Femur (tissue), 1 donor: ENCODE measurements around the gene PAEP.
"Not testable (repeated sequence)": the region's sequence is repeated elsewhere in the genome, so short reads cannot be mapped to it uniquely, and the experiment has no call there.

ENCODE experiments used
- DNase-seq: peaks from one replicate; pipeline ENCODE4 v3.0.0-alpha.2; 2017

PAEP gene

DNA sequence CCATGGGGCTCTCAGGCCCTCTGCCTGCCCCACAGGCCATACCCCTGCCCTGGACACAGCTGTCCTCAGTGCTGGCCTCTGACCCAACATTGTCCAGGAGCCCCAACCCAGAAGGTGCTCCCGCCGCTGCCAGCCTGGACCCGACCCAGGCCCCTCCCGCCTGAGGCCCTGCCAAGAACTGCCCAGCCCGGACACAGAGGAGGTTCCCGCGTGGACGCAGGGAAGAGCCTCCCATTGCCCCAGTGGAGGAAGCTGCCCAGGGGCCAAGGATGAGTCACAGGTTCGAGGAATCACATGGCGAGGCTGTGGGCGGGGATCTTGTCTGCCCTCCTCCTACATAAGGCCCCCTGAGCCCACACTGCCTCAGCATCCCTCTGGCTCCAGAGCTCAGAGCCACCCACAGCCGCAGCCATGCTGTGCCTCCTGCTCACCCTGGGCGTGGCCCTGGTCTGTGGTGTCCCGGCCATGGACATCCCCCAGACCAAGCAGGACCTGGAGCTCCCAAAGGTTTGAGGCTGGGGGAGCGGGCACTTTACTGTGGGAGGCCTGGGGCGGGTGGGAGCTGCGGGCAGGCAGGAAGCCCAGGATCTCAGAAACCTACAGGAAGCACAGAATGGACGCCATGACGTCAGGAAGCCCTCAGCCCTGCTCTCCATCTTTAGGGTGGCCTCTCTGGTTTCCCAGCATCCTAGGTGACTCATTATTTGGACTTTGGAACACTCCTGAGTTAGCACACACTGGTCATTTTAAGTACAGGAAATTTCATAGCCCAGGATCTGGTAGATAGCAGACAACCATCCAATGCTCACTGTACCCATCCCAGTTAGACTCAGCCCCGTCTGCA, at the start of gene PAEP:
TSS of gene PAEP (plus strand) at position 366 of the 844 bp plus-strand sequence.
- DNase-seq, result no peak

DNA sequence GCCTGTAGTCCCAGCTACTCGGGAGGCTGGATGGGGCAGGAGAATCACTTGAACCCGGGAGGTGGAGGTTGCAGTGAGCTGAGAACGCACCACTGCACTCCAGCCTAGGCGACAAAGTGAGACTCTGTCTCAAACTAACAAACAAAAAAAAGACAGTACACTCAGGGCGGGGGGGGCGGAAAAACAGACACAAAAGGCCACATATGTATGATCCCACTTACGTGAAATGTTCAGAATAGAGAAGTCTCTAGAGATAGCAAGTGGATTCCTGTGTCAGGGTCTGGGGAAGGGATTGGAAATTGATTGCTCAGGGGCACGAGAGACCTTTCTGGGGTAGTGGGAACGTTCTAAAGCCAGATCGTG, 49.3 kb upstream of the PAEP start:
- no peak for DNase-seq

DNA sequence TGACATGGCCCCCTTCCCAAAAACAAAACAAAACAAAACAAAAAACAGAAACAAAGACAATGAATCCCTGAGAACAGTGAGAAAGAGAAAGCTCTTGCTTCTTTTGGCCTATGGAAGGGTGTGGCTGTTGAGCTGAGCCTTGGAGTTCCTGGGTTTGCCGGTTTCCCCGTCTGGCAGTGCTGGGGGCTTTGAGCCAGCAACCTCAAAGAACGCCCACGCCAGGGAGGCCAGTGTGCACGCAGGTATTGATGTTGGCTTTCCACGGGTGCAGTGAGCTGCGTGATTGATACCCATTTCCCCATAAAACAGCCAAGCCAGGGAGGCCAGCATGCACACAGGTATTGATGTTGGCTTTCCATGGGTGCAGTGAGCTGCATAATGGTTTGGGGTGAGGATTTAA, 48.7 kb upstream of the PAEP start:
- DNase-seq, result no peak

DNA sequence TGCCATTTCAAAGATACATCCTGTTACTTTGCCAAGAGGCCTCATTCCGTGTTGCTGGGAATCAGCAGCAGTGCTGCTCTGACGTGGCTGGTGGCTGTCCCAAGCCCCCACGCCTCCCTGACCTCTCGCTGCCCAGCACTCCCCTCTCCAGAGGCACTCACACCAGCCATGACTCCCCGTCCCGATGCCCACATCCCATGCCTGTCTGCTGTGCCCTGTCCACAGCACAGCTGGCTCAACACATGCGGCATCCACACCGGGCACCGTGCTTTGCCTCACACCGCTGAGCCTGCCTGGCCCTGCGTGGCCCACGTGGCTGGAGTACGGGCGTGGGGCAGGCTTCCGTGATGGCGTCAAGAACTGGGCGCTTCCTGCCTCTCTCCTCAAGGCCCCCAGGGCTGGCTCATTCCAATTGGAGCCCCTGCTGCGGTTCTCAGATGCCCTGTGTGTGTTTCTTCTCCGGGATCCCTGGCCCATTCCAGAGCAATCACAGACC, 48.2 kb upstream of the PAEP start:
- no peak for DNase-seq

DNA sequence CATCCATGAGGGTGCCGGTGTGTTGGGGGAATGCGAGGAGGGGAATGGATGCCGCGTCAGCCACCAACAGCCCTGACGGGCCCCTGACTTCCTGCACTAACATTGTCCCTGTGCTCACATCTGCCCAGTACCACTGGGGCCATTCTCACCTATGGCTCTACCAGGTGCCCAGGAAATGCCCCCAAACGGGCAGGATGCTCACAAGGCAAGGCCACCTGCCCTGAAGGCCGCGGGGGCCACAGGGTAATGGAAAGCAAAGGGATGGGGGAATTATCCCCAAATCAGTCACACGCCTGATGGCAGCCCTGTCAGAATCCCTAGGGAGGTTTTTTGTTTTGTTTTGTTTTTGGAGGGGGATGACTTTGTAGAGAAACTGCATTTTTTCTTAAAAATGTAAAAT, 47.6 kb upstream of the PAEP start:
- DNase-seq, result not testable (repeated sequence)

DNA sequence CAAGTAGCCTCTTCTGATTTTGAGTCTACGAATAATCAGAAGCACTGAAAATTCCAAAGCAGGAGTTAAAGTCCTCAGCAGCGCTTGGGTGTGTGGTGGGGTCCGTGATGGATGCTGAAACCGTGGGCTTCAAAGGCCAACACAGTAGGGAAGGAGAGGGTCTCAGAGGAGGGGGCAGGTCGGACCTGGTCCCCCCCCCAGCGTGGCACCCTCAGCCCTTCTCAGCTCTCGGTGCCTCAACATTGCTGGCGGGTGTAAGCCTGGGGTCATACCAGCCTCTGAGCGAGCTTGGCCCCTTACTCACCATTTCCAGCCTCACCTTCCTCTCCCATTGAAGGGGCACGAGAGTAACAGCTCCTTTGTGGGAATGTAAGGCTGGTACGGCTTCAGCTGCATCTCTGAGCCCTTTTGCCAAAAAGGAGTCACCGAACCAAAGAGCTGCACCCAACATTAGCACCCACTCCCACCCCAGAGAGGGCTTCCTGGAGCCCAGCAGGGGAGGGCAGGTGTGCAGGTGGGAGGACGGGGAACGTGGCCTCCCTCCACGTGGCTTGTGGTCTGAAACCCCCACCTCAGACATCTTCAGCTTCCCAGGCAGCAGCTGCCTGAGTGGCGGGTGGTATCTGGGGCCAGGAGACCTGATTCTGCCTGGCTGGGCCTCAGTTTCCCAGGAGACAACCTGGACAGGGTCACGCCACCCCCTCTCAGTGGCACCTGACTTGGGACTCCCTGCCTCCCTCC, 47.0 kb upstream of the PAEP start:
- no peak for DNase-seq

DNA sequence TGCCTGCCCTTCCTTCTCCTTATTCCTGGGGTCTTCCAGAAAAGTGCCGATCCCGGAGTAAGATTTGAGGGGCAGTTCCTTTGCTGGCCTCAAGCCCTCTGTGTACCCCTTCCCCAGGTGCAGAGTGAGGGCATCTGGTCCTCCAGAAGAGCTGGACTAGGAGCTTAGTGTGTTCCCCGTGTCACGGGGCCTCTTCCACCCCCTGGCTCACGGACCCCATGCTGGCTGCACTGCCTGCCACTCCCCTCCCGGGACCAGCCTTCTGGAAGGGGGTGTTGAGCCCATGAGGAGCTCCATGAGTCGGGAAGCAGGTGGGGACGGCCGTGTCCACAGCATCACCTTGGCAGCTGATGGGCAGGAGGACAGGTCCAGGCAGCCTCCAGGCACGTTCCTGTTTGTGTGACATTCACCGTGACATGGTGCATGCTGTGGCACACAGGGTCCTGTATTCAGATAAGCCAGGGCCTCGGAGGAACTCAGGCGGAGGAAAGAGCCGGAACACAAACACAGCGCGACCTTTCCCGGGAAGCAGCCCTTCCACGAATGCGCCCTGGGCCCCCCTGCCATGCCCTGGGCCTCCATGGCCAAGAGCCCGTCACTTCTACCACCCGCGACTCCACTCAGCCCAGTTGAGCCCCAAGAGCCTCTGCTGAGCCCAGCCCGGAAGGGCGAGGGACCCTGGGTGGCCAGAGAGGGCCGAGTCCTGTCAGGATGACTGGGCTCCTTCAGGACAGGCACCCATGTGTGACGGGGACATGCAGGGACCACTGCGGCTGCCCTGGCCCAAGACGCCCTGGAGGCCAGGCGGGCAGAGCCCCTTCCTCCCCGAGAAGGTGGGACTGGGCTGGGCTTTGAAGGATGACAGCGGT, 46.2 kb upstream of the PAEP start:
- DNase-seq, result no peak

DNA sequence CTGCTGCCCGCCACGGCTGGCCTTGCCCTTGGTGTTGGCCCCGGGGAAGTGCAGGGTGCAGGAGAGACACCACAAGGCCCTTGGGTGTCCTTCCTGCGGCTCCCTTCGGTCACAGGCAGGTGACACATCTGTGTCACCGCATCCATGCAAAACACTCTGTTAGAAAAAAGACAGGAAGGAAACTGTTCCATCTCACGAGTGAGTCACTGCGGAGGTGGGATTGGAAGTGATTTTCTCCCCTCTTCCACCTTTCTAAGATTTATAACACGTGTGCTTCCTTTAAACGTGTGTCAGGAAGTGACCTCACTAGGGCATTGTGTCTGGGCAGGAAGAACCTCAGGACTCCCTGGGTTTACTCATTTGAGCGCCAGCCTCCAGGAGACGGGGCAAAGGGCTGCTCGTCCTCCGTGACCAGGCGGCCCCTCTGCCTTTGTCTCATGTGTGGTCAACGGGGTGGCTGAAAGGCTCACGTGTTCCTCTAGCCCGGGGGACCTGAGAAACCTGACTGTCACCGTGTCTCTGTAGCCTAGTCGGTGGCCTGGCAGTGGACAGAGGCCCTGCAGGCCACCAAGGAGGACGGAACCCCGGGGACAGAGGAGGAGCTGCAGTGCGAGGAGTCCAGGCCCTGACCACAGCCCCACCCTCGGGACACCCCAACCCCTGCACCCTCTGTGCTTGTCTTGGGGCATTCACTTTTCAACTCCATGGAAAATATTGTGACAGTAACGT, 45.3 kb upstream of the PAEP start:
- DNase-seq, result no peak

DNA sequence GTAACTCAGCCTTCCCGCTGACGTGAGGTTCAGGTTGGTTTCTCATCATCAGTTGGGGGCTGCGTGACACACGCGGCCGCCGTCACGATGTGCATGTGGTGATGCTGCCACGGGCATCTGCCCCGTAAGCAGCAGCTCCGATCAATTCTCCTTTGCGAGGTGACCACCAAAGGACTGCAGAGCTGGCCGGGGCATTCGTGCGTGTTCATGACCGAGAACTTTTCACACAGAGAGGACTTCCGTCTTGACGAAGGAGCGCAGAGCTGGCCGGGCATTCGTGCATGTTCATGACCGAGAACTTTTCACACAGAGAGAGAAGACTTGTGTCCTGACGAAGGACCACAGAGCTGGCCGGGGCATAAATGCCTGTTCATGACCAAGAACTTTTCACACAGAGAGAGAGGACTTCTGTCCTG, 44.1 kb upstream of the PAEP start:
- DNase-seq, result no peak

DNA sequence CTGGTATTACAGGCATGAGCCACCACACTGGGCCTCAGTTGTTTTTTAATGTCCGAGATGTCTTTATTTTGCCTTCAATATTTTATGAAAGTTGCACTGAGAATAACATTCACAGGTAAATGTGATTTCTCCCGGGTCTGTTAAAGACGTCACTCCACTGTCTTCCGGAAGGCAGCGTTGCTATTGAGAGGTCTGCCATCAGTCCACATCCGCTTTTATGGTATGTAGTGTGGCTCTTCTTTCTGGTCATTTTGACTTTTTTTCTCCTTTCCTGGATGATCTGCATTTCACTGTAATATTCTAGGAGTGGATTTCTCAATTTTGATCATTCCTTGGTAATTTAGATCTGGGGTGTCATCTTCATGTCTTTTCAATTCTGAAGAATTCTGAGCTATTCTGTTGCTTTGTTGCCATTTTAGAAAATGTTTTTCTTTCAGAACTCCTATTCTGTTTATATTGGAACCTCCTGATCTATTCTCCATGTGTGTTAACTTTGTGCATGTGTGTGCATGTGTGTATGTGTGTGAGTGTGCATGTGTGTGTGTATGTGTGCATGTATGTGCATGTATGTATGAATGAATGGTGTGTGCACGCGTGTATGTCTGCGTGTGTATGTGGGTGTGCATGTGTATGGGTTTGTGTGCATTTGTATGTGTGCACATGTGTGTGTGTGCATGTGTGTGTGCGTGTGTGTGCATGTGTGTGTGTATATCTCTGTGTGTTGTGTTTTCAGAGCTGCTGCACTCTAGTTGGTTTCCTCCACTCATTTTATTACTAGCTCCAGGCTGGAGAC, 42.2 kb upstream of the PAEP start:
- DNase-seq, result no peak

DNA sequence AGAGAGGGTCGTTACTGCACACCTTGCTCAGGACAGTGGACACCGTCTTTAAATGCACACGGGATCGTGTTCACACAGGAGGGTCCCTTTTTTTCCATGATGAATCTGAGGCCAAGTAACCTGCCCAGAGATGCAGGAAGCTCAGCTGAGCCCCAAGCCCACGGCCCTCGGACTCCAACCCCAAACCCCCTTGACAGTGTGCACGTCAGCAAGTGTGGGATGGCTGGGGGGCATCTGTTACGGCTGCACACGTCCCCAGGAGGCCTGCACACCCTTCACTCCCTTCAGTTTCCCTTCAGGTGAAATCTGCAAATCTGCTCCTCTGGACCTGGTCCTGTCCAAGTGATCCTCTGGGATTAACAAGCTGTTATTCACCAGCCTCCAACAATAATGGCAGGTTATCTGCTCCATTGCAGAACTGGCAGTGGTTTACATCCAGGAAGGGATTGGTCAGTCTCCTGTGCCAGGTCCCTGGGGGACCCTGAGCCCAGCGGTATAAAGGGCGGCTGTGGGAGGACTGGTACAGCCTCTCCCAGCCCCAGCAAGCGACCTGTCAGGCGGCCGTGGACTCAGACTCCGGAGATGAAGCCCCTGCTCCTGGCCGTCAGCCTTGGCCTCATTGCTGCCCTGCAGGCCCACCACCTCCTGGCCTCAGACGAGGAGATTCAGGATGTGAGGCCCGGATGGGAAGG, 40.5 kb upstream of the PAEP start, which contains the start of gene LCN1:
TSS of gene LCN1 (plus strand) at position 525 of the 692 bp plus-strand sequence. CDS start at position 583, 58 bp downstream.
- peak; percentile 11 for DNase-seq

DNA sequence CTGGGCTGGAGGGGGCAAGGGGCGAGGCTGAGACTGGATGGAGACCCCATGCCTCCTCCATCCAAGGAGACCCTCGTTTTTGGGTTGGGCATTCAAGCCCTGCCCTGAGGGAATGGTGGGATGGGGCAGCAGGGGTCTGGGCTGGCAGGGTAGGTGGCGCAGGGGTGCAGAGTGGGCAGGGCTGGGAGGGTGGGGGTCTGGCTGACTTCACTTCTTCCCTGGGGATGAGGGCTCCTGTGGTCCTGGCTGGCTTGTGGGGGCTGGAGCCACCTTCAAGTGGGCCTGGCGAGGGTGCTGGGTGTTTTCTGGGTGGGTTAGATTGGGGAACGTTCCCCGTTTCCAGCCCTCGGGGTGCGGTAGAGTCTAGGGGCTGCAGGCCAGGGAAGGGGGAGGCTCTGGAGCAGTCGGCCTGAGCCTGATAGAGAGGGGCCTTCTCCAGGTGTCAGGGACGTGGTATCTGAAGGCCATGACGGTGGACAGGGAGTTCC, 39.9 kb upstream of the PAEP start:
- peak; percentile 10 for DNase-seq

DNA sequence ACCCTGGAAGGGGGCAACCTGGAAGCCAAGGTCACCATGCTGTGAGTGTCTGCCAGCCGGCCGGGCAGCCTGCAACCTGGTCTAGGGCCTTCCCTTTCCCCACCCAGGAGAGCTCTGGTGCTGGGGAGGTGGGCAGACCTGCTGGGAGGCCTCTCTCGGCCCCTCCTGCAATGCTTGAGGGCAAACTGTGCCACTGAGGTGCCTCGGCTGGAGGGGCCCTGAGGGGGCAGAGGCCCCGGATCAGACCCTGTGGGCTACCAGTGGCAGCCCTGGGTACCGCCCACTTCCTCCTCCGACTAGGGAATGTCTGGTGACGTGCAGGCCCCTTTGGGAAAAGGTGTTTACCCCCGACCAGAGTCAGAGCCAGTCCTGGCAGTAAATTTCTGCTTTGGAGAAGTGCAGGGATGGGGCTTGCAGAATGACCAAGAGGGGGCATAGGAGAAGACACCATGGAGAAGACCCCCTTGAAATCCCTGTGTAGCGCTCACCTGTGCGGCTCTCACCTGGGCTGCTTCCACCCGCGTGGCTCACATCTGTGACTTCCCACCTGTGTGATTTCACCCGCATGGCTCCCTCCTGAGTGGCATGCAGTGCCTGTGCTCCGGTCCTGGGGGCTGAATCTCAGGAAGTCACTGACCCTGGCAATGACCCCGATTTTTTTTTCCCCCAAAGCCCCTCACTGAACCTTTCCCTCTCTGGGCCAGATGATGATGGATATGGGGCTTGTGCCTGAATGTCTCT, 39.2 kb upstream of the PAEP start:
- no peak for DNase-seq

DNA sequence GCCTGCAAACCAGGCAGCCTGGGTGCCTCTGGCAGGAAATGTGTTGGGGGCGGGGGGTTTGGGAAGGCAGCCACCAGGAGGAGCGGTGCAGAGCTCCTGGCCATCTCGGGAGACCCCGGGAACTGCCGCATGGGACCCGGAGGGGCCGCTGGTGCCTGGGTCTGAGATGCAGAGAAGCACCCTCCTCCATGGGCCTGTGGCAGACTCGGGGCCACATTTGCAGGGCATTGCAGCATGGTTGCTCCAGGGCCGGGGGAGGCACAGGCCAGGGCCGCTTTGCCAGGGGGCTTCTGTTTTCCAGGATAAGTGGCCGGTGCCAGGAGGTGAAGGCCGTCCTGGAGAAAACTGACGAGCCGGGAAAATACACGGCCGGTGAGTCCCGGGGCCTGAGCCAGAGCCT, 38.6 kb upstream of the PAEP start:
- peak; percentile 10 for DNase-seq

DNA sequence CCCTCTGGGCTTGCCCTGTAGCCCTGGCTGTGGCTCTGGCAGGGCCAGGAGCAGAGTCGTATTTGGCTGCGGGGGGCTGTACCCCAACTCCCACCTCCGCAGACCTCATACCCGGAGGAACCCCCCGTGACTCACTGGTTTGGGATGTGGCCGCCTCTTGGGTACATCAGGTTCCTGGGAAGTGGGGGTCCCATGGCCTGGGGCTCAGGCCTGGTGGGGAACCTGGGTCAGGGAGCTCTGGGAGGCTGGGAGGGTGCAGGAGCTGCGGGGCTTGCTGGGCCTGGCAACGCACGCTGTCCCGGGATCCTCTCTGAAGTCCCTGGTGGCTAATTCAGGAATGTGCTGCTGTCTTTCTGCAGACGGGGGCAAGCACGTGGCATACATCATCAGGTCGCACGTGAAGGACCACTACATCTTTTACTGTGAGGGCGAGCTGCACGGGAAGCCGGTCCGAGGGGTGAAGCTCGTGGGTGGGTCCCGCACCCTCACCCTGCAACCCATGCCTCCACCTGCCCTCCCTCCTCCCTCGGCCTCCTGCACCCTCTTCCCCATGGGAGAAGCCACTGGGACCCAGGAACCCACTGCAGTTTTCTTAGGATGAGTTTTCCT, 37.9 kb upstream of the PAEP start:
- no peak for DNase-seq

DNA sequence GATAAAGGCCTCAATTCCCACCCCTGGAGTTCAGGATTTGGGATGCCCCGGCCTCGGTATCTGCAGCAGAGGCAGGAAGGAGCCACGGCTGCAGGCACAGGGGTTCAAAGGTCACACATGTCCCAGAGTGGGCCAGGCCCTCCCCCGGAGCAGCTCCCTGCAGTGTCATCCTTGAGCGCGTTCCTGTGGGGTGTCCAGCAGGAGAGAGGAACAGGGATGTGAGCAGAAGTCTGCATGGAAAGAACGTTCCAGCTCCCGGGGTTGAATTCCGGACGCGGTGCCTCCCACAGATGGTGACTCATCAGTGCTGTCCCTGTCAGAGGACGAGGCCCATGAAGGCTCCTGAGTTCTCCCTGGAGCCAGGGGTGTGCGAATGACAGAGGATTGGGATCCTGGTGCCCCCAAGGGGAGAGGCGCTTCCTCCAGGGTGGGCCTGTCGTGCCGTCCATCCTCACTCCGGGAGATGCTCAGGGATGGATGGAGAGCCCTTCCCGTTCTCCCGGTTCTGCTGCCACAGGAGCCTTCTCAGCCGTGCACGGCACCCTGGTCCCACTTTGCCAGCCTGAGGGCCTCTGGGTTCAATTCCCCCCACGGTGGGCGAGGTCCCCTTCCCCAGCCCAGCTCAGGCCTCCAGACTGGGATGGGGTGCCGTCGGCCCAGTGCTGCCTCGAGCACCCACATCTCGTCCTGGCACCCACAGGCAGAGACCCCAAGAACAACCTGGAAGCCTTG, 37.3 kb upstream of the PAEP start:
- no peak for DNase-seq

DNA sequence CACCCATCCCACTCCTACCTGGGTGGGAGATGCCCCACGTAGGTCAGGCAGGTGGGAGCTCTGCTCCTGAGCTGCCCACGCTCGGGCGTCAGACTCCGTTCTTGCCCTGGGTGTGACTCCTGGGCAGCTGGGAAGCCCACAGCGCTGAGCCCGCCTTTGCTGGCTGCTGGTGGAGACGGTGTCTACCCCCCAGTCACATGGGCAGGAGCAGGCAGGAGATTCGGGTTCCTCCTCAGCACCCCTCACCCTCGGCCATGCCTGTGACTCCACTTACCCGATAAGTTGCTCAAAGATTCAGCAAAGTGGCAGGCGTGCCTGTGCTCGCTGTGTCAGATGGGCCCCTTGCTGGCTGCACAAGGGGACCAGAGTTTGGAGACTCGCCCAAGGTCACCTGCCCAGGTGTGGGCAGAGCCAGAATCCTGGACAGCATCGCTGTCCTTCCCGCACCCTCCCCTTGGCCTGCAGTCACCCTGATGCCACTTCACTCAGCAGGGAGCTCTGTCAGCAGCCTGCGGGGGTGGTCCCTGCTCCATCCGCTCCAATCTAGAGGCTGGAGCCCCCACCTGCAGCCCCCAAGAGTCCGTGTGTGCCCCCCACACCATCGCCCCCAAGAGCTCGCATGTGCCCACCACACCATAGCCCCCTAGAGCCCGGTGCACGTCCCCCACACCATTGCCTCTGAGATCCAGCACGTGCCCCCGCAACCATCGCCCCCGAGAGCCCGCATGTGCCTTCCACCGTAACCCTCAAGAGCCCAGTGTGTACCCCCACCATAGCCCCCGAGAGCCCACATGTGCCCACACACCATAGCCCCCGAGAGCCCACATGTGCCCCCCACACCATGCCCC, 36.1 kb upstream of the PAEP start:
- no peak for DNase-seq
